Adrenal gland (tissue), 5 donors: ENCODE measurements around the gene GPR132.
"Not testable (repeated sequence)": the region's sequence is repeated elsewhere in the genome, so short reads cannot be mapped to it uniquely, and the experiment has no call there.

Experiments
- POLR2A ChIP-seq, 2 donors: fragments of 450-650 bp; IDR thresholded peaks; one replicate each; pipeline ENCODE4 v1.6.1; 2017; ENCODE audit warnings: antibody characterized with exemption in 2 of 2, mild to moderate bottlenecking in 2 of 2, moderate library complexity in 1 of 2
- TF ChIP-seq, protein P1 (sequence below), 6 experiments: fragments of 450-650 bp in 4 of 6; fragments of 200-600 bp in 2 of 6; sonication (generic) in 1 of 6; IDR thresholded peaks; 1 replicate in 5 of 6; 2 replicates in 1 of 6; pipeline versions ENCODE4 v1.5.1 to v1.8.0; 2016 to 2021; ENCODE audit warnings: antibody characterized with exemption in 6 of 6, mild to moderate bottlenecking in 2 of 6, moderate library complexity in 1 of 6
- donor health status: DM: no; HTN: no; CAD: no.

DNA sequence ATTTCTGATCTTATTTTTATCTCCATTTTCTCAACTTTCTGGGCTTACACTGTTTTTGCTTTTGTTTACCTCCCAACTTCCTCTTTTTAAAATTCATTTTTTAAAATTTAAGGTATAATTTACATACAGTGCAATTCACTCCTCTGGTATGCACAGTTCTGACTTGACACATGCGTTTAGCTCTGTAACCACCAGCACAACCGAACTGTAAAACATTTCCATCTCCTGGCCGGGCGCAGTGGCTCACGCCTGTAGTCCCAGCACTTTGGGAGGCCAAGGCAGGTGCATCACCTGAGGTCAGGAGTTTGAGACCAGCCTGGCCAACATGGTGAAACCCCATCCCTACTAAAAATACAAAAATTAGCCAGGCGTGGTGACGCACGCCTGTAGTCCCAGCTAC lies 16.2 kb upstream of the GPR132 start:
- not testable (repeated sequence) for TF ChIP-seq POLR2A (IDR thresholded peaks at IDR 0.05)
- TF ChIP-seq, protein P1, sequence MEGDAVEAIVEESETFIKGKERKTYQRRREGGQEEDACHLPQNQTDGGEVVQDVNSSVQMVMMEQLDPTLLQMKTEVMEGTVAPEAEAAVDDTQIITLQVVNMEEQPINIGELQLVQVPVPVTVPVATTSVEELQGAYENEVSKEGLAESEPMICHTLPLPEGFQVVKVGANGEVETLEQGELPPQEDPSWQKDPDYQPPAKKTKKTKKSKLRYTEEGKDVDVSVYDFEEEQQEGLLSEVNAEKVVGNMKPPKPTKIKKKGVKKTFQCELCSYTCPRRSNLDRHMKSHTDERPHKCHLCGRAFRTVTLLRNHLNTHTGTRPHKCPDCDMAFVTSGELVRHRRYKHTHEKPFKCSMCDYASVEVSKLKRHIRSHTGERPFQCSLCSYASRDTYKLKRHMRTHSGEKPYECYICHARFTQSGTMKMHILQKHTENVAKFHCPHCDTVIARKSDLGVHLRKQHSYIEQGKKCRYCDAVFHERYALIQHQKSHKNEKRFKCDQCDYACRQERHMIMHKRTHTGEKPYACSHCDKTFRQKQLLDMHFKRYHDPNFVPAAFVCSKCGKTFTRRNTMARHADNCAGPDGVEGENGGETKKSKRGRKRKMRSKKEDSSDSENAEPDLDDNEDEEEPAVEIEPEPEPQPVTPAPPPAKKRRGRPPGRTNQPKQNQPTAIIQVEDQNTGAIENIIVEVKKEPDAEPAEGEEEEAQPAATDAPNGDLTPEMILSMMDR (IDR thresholded peaks at IDR 0.05) = not testable (repeated sequence)
